DOHH2 (cell line): Measurements from ENCODE around the gene SHMT1.

Experiments used
- H3F3A ChIP-seq: fragments of 200-600 bp; sonication (generic), shearing (Covaris generic); 2 replicates; pipeline ENCODE4 v1.6.0; 2016; ENCODE audit warnings: antibody characterized with exemption, mild to moderate bottlenecking; ENCODE audit not compliant: control insufficient read depth, insufficient read depth
- H3K27ac ChIP-seq: fragments of 200-600 bp; sonication (generic); 2 replicates; pipeline ENCODE4 v1.5.1; 2014; ENCODE audit warnings: low read depth, mild to moderate bottlenecking, low read length, moderate library complexity
- H3K27me3 ChIP-seq: fragments of 200-600 bp; sonication (generic); 2 replicates; pipeline ENCODE4 v1.6.1; 2014; ENCODE audit warnings: mild to moderate bottlenecking, low read length, mixed read lengths; ENCODE audit not compliant: control insufficient read depth
- H3K36me3 ChIP-seq: fragments of 200-600 bp; sonication (generic); 2 replicates; pipeline ENCODE4 v1.6.1; 2014; ENCODE audit warnings: mild to moderate bottlenecking, low read length, moderate library complexity, mixed read lengths; ENCODE audit not compliant: control insufficient read depth
- H3K4me1 ChIP-seq: fragments of 200-600 bp; sonication (generic); 2 replicates; pipeline ENCODE4 v1.6.1; 2014; ENCODE audit warnings: mild to moderate bottlenecking, low read length, mixed read lengths; ENCODE audit not compliant: control insufficient read depth
- H3K4me2 ChIP-seq: fragments of 200-600 bp; sonication (generic); 2 replicates; pipeline ENCODE4 v1.6.0; 2014; ENCODE audit warnings: mild to moderate bottlenecking, low read length, moderate library complexity
- H3K4me3 ChIP-seq: fragments of 200-600 bp; sonication (generic); 2 replicates; pipeline ENCODE4 v1.5.1; 2014; ENCODE audit warnings: mild to moderate bottlenecking, low read length, mixed read lengths
- H3K79me2 ChIP-seq: fragments of 200-600 bp; sonication (generic); 2 replicates; pipeline ENCODE4 v1.6.1; 2014; ENCODE audit warnings: mild to moderate bottlenecking, low read length, mixed read lengths; ENCODE audit not compliant: control insufficient read depth
- H3K9me2 ChIP-seq: fragments of 200-600 bp; sonication (generic); replicated peaks from 2 replicates; pipeline ENCODE4 v1.6.1; 2014; ENCODE audit warnings: mild to moderate bottlenecking, low read length, mixed read lengths; ENCODE audit not compliant: control insufficient read depth
- H3K9me3 ChIP-seq: fragments of 200-600 bp; sonication (generic); 2 replicates; pipeline ENCODE4 v1.6.1; 2014; ENCODE audit warnings: antibody characterized with exemption, low read length, mixed read lengths; ENCODE audit not compliant: control insufficient read depth, insufficient read depth
- H4K20me1 ChIP-seq: fragments of 200-600 bp; sonication (generic); 2 replicates; pipeline ENCODE4 v1.6.0; 2014; ENCODE audit warnings: low read depth, mild to moderate bottlenecking, antibody characterized with exemption, low read length, moderate library complexity; ENCODE audit not compliant: control insufficient read depth, insufficient read depth
- CTCF ChIP-seq: fragments of 200-600 bp; sonication (generic); IDR thresholded peaks from one replicate; pipeline ENCODE4 v1.5.1; 2014; ENCODE audit warnings: antibody characterized with exemption, mild to moderate bottlenecking, low read depth, low read length; ENCODE audit not compliant: poor library complexity, severe bottlenecking
- EZH2phosphoT487 ChIP-seq: fragments of 200-600 bp; sonication (generic); IDR thresholded peaks from 2 replicates; pipeline ENCODE4 v1.6.1; 2017; ENCODE audit warnings: borderline replicate concordance, mild to moderate bottlenecking, antibody characterized with exemption, low read length, moderate library complexity, mixed read lengths

SHMT1 gene

GRCh38 chr17:18326039-18326438 lies 37.3 kb downstream of the SHMT1 start:
- no peaks in the 10 kb centered on the region for H4K20me1 ChIP-seq
- H3K79me2 ChIP-seq: peaks cover 9% of the 10 kb centered on the region
- no peaks in the 10 kb centered on the region for H3K4me1 ChIP-seq
- TF ChIP-seq CTCF (no peak), EZH2phosphoT487 (no peak)
- no peak overlapping the region for H3K27ac ChIP-seq
- H3K27me3 ChIP-seq: no peaks in the 10 kb centered on the region
- no peak overlapping the region for H3K4me3 ChIP-seq
- H3F3A ChIP-seq: no peaks in the 10 kb centered on the region
- no peak overlapping the region for H3K4me2 ChIP-seq
- peaks cover 68% of the 10 kb centered on the region for H3K36me3 ChIP-seq
- no peaks in the 10 kb centered on the region for H3K9me3 ChIP-seq
- no peaks in the 10 kb centered on the region for H3K9me2 ChIP-seq

GRCh38 chr17:18324140-18325050 lies 39.0 kb downstream of the SHMT1 start:
- Histone ChIP-seq H3K4me2 (no peak overlapping the region), H3K9me3 (no peaks in the 10 kb centered on the region), H3K9me2 (no peaks in the 10 kb centered on the region), H3K79me2 (peaks cover 26% of the 10 kb centered on the region), H3K4me1 (peaks cover 1% of the 10 kb centered on the region; the same call in 1 of the 2 replicates), H3K4me3 (no peak overlapping the region), H3K27ac (no peak overlapping the region), H3F3A (no peaks in the 10 kb centered on the region), H4K20me1 (no peaks in the 10 kb centered on the region), H3K36me3 (peaks cover 72% of the 10 kb centered on the region), H3K27me3 (no peaks in the 10 kb centered on the region)
- TF ChIP-seq EZH2phosphoT487: no peak
- TF ChIP-seq CTCF: no peak

- peaks cover 70% of the 10 kb centered on the region for H3K36me3 ChIP-seq
- H3F3A ChIP-seq: no peaks in the 10 kb centered on the region
- H3K9me2 ChIP-seq: no peaks in the 10 kb centered on the region
- peaks cover 8% of the 10 kb centered on the region; the same call in 1 of the 2 replicates for H3K4me1 ChIP-seq
- peaks cover 34% of the 10 kb centered on the region for H3K79me2 ChIP-seq
- TF ChIP-seq CTCF (no peak), EZH2phosphoT487 (no peak)
- no peak overlapping the region for H3K4me3 ChIP-seq
- H3K27ac ChIP-seq: no peak overlapping the region
- no peaks in the 10 kb centered on the region for H3K9me3 ChIP-seq
- no peak overlapping the region for H3K4me2 ChIP-seq
- no peaks in the 10 kb centered on the region for H4K20me1 ChIP-seq
- H3K27me3 ChIP-seq: no peaks in the 10 kb centered on the region
Observed at GRCh38 chr17:18323507-18324139, 39.7 kb downstream of the SHMT1 start.
